Stimulated activated CD4-positive, alpha-beta T cell treated with anti-CD3 and anti-CD28 coated beads, Interleukin-2, amount 100 ng/mL, for 4 hours (primary cell): ENCODE results near the gene B4GALT5.
A peak's percentile ranks its signal among the peaks of the same experiment; 100 is the strongest.
"Not testable (repeated sequence)": the region's sequence is repeated elsewhere in the genome, so short reads cannot be mapped to it uniquely, and the experiment has no call there.

ENCODE experiments used
- DNase-seq: peaks from one replicate; pipeline ENCODE4 v3.0.0-alpha.2; 2020; ENCODE audit warnings: low read depth

The B4GALT5 gene

DNA sequence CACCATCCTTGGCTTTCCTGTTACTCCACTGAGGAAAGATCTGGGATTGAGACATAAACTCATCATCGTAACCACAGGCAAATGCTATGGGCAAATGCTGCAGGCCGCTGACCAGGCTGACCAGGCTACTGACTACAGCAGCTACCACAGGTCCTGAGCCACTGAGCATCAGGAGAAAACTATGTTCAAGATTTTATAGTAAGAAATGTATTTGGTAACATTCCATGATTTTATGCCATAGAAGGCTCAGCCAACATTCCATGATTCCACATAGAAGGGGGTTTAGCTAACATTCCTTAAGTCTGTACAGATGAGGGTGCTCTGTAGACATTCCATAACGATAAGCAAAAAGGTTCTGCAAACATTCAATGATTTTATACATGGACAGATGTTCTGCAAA is 16.1 kb upstream of the B4GALT5 start:
- no peak for DNase-seq

DNA sequence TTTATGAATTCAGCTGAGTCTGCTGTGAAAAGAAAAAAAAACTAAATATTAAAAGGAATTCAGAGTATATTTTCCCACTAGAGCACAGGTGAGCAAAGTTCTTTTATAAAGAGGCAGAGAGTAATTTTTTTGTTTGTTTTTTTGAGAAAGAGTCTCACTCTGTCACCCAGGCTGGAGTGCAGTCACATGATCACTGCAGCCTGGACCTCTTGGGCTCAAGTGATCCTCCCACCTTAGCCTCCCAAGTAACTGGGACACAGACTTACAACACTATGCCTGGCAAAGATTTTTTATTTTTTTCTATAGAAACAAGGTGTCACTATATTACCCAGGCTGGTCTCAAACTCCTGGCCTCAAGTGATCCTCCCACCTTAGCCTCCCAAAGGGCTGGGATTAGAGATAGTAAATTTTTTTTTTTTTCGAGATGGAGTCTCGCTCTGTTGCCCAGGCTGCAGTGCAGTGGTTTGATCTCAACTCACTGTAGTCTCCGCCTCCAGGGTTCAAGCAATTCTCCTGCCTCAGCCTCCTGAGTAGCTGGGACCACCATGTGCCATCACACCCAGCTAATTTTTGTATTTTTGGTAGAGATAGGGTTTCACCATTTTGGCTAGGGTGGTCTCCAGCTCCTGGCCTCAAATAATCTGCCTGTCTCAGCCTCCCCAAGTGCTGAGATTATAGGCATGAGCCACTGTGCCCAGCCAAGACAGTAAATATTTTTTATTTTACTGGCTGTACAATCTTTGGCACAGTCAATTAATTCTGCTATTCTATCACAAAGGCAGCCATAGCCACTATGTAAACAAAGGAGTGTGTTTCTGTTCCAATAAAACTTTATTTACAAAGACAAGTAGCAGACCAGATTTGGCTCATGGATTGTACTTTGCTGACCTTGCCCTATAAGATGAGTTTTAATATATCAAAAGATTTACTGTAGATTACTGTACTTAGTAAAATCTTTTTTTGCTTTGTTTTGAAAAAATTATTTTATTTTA is 14.5 kb upstream of the B4GALT5 start:
- DNase-seq: no peak

DNA sequence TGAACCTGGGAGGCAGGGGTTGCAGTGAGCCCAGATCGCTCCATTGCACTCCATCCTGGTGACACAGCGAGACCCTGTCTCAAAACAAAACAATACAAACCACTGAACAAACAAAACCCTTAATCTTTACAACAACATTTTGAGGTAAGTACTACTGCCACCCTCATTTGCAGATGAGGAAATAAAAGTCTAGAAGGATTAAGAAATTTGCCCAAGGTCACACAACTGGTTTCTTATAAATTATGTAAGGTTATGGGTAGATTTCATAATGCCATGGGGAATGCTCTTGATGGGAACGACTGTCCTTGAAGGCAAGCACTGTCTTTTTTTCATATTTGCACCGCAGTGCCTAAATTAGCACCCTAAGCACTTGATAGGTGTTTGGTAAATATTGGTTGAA is 13.8 kb upstream of the B4GALT5 start:
- DNase-seq: no peak

DNA sequence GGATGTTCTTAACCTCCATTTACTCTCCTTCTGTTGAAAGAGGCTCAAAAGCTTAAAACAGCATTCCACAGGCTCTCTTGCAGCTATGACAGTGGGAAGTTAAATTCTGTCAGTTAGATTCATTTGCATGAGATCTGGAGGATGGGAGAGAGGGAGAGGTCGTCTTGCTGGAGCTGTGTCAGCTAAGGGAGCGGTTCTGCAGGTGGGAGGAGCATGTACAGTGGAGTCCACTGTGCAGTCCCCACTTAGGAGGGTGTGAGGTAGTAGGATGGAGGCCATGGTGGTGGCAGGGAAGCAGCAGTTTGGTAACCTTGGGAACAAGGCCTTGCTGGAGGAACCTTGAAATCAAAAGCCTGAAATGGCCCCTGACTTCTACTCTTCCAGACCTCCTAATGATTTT is 12.0 kb upstream of the B4GALT5 start:
- no peak for DNase-seq

DNA sequence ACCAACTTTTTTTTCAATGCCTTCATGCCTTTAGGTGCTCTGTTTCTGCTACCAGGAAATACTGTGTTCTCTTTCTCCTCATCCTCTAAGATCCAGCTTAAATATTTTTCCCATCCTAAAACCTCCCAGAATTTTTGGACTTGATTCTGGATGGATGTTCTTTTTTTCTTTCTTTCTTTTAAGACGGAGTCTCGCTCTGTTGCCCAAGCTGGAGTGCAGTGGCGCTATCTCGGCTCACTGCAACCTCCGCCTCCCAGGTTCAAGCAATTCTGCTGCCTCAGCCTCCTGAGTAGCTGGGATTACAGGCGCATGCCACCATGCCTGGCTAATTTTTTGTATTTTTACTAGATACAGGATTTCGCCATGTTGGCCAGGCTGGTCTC is 11.5 kb upstream of the B4GALT5 start:
- not testable (repeated sequence) for DNase-seq

DNA sequence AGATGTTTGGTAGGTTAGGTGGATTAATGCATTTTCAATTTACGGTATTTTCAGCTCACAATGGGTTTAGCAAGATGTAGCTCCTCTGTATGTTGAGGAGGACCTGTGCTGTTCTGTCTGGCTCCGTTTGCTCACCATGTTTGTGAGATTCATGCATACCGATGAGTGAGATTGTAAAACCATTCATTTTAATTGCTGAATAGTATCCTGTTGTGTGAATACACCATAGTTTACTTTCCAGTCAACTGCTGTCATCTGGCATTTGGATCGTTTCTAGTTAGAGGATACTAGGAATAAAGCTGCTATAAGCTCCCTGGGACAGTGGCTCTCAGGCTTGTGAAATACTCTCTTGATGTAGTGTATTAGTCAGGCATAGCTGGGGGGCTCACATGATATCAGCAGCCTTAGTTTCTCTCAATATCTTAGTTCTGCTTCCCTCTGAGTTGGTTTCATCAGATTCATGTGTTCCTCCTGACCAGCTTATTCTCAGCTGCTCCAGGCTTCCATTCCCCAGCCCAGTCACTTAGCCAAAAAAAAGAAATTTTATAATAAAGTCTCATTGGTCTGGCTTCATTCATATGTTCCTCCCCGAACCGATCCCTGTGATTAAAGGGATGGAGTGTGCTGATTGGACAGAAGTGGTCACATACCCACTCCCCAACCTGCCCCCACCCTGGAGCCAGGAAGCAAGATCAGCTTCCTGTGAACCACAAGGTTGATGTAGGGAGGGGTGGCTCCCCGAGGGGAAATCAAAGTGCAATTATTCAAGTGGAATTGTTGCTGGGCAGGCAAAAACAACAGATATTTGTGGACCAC is 10.9 kb upstream of the B4GALT5 start:
- no peak for DNase-seq

DNA sequence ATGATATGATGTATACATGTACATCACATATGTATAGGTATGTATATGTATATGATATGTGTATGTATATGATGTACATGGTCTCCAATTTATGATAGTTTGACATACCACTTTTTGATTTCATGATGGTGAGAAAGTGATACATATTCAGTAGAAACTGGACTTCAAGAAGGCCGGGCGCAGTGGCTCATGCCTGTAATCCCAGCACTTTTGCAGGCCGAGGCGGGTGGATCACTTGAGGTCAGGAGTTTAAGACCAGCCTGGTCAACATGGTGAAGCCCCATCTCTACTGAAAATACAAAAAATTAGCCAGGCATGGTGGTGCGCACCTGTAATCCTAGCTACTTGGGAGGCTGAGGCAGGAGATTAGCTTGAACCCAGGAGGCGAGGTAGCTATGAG is 10.1 kb upstream of the B4GALT5 start:
- not testable (repeated sequence) for DNase-seq

DNA sequence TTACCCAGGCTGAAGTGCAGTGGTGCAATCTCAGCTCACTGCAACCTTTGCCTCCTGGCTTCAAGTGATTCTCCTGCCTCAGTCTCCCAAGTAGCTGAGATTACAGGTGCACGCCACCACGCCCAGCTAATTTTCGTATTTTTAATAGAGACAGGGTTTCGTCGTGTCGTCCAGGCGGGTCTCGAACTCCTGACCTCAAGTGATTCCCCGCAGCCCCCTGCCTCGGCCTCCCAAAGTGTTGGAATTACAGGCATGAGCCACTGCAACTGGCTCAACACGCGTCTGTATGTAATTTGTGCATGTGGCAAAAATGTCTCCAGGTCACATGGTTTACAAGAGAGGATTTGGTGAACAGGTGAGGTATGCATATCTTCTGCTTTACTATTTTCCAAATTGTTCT is 7.6 kb upstream of the B4GALT5 start:
- not testable (repeated sequence) for DNase-seq

DNA sequence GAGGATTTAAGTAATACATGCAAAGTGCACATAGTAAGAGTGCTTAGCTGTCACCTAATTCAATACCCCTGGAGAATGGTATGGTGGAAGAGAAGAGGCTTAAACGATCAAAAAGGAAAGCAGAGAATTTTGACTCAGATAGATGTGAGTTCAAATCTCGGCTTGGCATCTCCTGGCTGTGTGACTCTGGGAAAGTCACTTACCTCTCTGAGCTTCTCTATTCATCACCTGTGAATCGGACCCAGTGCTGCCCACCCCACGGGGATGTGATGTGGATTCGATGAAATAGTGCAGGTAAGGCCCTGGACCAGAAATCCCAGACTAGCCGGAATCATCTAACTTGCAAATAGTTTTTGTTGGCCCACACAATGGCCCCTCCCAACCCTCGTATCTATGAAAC is 1.8 kb upstream of the B4GALT5 start:
- DNase-seq: no peak

DNA sequence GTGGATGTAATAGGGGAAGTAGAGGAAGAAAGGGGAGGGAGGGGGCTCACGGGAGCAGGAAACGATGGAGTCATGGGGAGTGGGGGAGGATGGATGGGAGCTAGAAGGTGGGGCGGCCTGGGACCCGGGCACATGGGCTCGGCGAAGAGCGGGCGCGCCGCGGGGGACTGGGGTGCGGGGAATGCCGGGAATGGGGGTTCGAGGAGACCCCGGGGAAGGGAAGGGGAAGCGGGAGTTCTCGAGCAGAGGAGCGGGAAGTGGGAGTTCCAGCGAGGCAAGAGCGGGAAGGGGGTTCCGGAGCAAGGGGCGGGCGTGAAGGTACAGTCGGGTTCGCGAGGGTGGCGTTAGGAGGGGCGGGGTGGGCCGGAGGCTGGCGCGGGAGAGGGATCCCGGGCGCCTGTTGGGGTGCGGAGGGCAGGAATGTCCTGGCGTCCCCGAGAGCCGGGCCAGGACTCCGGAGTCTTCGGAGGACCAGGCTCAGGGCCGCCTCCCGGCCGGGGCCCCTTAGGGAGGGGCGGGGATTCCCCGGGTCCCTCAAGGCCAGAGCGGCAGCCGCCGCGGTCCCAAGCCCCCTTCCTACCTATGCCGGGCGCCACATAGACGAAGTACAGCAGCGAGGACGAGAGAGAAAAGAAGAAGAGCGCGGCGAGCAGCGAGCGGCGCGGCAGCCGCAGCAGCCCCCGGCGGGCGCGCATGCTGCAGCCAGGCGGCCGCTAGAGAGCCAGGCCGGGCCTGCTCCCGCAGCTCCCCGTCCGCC is 504 bp downstream of the B4GALT5 start:
- peak; percentile 5 for DNase-seq

DNA sequence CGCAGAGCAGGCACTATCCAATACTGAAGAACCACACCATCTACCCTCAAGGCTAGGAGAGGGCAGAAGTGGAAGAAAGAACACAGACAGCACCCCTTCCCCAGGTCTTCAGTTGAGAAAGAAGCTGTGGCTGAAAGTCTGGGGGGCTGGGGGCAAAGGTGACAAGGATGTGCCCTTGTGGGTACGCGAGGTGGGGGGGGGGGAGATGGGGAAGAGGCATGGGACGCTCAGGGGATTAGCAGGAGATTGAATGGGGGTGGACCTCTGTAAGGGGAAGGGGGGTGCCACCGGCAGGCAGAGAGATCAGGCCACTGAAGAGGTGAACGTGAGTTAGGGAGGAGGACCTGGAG is 1.1 kb downstream of the B4GALT5 start:
- no peak for DNase-seq

DNA sequence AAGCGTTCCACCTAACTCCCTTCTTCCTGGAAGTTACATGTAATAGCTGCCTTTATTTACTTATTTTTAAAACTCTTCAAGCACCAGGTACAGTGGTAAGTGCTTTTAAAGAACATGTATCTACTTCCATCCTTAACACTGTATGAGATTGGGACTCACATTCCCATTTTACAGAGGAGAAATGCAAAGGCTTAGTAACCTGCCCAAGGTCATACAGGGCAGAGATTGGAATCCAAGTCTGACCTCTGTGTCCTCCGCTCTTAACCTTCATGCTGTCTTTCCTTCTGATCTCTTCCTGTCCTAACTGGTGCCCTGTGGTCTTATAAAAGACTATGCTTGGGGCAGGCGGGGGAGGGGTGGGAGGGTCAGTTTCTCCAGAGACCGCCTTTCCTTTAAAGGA is 1.6 kb downstream of the B4GALT5 start:
- no peak for DNase-seq

DNA sequence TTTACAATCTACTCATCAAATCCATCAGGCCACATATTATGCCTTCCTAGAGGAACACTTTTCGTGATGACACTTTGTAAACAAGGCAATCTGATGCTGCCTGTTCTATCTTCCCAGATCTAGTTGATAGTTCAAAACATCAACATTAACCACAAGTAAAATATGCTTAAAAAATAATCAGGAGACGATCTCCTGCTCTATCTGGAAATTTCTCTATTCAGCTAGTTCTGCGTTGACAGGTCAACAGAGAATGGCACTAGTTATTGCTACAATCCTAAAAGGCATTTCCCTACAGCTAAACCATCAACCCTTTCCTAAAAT is 2.1 kb downstream of the B4GALT5 start:
- no peak for DNase-seq

DNA sequence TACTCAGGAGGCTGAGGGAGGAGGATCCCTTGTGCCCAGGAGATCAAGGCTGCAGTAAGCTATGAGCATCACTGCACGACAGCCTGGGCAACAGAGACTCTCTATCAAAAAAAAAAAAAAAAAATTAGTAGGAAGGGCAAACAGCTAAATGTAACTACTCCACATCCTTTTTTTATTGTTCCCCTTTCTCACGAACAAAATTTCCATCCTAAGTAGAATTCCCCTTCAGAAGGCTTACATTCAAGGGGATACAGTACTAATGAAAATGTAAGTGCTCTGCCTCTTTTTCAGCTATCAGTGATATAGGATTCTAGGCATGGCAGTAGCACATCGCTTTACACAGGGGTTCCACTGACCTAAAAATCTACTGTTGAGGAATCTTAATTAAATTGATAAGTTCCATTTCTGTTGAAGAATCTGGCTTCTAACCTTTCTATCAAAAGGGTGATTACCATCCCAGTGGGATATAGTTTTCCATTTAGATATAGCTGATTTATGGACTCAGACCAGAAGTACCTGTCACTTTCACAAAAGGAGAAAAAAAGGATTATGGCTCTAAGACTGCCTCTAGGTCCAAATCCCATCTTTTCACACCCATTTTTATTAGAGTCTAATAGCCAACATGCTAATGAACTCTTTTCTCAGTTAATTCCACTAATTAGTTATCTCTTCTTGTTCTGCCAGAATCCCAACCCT is 2.6 kb downstream of the B4GALT5 start:
- DNase-seq: no peak

DNA sequence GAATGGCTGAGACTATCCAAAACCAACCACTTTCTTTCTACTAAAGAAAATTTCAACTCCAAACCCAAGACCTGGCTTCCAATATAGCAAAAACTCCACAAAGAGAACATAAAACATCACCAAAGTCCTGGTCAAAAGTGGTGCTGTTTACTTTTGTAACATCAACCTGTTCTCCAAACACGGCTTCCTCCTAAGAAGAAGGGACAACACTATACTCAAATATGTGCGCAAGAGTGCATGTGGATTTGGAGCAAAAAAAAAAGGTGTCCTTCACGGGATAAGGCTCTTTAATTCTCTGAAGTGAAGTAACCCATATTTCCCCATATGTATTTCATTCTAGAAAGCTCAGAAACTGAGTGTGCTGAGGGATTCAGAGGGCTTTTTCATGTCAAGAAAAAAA is 6.6 kb downstream of the B4GALT5 start:
- DNase-seq: no peak

DNA sequence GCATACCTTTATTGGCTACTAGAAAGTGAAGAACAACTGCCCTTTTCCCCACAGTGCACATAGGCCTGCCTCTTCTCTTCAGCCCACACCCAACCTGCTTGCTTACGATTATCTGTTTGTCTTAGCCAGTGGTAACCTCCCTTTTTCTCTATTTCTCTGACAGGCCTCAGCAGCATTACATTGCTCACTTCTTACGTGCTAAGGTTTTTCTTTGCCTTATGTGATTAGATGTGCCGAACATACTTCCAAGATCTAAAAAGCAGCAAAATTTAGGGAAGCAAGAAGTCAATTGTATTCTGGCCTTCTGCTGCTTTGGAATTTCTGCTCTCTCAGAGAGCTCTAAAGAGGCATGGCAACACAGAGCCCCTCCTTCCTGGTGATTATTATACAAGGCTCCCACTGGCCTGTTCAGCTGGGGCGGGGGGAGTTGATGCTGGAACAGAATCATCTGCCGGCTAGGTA is 7.0 kb downstream of the B4GALT5 start:
- DNase-seq: no peak

DNA sequence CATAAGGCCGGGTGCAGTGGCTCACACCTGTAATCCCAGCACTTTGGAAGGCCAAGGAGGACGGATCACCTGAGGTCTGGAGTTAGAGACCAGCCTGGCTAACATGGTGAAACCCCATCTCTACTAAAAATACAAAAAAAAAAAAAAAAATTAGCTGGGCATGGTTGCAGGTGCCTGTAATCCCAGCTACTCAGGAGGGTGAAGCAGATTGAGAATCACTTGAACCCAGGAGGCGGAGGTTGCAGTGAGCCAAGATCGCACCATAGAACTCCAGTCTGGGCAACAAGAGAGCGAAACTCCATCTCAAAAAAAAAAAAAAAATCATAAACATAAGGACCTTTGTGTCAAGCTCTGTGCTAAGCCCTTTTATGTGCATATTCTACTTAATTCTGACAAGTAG is 7.8 kb downstream of the B4GALT5 start:
- DNase-seq: not testable (repeated sequence)

DNA sequence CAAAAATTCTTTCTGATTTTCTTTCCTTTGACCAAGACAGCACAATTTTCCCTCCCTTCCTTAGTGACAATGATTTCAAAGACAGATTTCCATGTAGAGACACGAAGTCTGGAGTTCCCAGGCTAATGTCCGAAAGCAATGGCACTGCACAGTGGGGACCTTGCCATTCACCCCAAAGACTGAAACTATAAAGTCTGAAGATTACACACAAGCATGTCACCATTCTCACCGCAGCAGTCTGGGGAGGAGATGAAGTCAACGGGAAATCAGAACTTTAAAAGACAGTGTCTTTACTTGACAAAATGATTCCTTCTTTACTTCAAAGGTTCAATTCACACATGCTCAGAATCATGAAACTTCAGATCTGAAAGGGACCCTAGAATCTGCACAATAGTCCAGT is 8.3 kb downstream of the B4GALT5 start:
- DNase-seq: no peak

DNA sequence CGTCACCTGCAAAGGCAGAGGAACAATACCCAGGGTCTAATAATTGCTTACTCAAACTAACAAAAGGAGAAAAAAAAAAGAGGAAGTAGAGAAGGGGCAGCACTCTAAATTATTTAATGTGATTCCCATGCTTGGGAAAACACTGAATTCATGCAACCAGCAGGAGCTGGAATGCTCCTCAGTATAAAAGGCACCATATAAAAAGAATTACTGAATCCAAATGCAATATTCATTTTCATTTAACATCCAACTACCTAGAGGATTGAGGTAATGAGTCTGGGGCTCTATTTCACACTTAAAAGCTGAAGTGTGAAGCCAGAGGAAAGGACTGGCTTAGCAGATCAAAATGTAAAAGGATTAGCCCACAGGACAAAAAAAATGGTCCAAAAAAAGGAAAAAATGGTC is 8.7 kb downstream of the B4GALT5 start:
- DNase-seq: no peak

DNA sequence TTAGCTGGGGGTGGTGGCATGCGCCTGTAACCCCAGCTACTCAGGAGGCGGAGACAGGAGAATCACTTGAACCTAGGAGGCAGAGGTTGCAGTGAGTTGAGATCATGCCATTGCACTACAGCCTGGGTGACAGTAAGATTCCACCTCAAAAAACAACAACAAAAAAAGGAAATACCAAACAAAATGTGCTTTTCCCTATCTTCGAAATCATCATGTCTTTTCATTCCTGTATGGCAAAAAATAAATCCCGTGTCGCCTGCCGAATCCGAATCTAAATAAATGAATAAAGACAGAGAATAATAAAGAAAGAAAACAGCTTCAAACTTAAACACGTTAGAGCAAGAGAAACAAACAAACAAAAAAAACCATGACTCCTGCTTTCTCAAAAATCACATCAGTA is 11.8 kb downstream of the B4GALT5 start:
- DNase-seq: no peak

DNA sequence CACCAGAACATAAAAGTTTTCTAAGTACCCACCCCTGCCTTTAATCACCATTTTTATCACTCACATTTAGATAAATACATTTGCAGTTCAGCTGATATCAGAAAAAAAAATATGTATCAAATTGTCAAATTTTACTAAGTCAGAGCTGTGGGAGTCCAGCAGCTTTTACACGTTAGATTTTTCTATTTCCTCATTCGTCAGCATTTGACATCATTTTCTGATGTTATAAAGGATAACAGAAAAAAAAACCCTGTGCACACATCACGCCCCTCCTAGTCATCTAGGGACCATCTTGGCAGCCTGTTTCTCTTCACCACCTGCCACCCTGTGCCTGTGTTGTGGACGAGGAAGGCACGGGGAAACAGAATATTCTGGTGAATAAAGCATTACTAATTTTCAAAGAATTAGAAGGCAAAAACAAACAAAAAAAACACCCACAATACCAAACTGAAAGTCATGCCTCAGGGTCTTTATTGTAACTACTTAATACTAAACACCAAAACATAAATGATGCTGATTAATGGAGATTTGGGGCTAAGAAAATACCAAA is 12.4 kb downstream of the B4GALT5 start:
- no peak for DNase-seq
